ENCODE results near the gene MIGA2. TPM values are rescaled to one million over a fixed set of nuclear protein-coding genes. Genes with fewer than 3 reads are reported as not detected.
"Not testable (repeated sequence)": the region's sequence is repeated elsewhere in the genome, so short reads cannot be mapped to it uniquely, and the experiment has no call there.

The MIGA2 gene, protein sequence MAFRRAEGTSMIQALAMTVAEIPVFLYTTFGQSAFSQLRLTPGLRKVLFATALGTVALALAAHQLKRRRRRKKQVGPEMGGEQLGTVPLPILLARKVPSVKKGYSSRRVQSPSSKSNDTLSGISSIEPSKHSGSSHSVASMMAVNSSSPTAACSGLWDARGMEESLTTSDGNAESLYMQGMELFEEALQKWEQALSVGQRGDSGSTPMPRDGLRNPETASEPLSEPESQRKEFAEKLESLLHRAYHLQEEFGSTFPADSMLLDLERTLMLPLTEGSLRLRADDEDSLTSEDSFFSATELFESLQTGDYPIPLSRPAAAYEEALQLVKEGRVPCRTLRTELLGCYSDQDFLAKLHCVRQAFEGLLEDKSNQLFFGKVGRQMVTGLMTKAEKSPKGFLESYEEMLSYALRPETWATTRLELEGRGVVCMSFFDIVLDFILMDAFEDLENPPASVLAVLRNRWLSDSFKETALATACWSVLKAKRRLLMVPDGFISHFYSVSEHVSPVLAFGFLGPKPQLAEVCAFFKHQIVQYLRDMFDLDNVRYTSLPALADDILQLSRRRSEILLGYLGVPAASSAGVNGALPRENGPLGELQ
- 10 to 100 TPM; 68.3 to 71.3 TPM for total RNA-seq
- long read RNA-seq, partial matches to known transcripts = 39 of 60 reads
- long read RNA-seq, other reads (novel, unspliced or antisense) = 17 of 60 reads

DNA sequence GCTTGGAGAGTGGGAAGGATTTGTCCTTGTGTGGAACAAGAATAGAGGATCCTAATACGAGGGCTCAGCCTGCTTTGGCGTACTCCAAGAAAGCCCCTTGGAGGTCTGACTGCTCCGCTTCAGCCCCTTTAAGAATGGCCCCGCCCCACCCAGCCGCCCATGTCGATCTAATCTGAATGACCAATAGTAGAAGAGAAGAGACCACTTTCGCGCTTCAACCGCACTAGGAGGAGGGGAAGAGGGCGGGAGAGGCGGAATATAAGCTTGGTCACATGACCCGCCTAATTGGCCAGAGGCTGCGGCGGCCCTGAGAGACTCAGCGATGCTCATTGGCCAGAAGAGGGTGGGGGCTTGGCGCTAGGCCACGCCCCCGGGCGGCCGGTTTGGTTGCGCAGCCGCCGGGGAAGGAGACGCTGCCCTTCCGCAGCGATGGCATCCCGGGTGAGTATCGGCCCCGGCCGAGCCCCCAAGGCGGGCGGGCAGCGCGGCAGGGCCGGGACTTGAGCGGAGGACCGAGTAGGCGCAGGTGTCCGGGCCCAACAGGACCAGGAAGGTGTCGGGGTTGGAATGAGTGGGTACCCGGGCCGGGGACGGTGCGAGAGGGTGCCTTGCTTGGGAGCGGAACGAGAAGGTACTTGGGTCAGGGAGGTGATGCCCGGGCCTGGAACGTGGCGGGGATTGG lies at the start of gene MIGA2:
Gene MIGA2 (plus strand): TSS at position 386 of the 682 bp plus-strand sequence. CDS start 3,969 bp downstream, outside the sequence.
- intact Hi-C loops (cut with DNase I, micrococcal nuclease) = no loop called here
- DNase-seq (peak; percentile 98 to 99), ATAC-seq (peak; percentile 93)

DNA sequence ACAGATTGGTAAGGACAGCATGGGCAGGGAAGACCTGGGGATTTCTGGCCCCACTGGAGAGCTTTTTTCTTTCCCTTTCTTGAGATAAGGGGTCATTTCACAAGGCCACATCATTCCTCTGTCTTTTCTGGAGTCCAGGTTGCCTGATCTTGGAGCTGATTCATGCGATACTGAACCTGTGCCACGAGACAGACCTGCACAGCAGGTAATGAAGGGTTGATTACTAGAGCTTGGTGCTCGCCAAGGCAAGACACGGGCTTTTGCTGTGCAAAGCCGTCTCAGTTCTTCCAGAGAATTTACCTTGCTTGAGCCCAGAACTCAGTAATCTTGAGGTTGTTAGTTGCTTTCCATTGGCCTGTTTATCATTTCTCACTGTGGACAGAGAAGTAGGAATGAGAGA lies 49.8 kb upstream of the MIGA2 start:
- DNase-seq (no peak), ATAC-seq (no peak)
- intact Hi-C loops (cut with DNase I, micrococcal nuclease) = no loop called here

DNA sequence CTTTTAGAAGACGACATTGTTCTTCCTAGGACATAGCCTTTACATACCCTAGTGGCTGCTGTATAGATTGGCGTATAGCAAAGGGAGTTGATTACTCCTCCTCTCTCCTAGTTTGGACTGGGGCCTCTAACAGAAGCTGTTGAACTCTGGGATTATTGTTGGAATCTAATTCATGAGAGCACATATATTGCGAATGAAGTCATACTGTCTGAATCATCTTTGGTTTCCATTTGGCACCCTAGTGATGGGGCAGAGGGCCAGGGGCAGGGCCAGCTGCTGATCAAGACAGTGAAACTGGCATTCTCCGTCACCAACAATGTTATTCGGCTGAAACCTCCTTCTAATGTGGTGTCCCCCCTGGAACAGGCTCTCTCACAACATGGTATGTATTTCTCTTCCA lies 48.6 kb upstream of the MIGA2 start:
- intact Hi-C loops (cut with DNase I, micrococcal nuclease) = no loop called here
- no peak for DNase-seq
- ATAC-seq = no peak

DNA sequence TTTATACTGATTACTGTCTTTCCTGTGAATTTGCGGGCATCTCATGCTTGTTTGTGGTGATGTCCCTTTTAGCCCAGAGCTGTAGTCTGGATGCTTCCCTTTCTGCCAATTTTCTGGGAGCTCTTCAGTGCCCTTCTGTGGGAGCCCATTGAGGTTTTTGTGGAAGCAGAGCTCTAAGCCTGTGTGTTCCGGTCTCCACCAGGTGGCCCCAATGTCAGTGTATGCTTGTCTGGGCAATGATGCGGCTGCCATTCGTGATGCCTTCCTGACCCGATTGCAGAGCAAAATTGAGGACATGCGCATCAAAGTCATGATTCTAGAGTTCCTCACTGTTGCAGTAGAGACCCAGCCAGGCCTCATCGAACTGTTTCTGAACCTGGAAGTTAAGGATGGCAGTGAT lies 43.4 kb upstream of the MIGA2 start:
- intact Hi-C loops (cut with DNase I, micrococcal nuclease) = no loop called here
- DNase-seq = no peak
- peak; percentile 41 for ATAC-seq

DNA sequence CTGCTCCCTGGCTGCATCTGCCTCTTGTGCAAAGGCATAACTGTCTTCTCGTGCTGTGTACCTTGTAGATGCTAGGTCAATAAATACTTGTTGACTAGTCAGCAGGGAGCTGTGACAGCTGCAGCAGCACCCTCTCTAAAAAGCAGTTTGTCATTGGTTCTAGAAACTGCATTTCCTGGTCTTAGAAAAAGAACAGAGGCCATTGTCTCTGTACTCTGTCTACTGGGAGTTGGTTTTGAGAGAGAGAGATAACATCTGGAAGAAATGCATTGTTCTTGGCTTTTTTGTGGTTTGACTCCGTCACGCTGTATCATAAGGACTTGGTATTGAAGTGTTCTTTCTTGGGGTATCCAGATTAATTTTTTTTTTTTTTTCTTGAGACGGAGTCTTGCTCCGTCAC lies 40.6 kb upstream of the MIGA2 start:
- intact Hi-C loops (cut with DNase I, micrococcal nuclease) = no loop called here
- DNase-seq = no peak
- no peak for ATAC-seq

DNA sequence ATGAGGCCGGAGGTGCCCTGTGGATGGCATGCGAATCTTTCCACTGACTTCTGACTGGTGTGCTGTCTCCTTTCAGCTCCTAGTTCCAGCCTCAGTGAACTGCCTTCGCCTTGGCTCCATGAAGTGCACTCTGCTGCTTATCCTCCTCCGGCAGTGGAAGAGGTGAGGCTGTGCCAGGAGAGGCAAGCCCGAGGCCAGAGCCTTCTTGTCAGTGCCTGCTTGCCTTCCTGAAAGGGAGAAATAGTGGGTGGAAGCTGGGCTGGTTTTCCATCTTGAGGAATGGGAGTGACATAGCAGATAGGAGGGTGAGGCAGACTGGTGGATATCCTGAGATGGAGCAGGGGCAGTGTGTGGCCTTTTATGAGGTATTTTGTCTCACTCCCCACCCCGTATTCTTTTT lies 38.0 kb upstream of the MIGA2 start:
- intact Hi-C loops (cut with DNase I, micrococcal nuclease) = no loop called here
- DNase-seq (no peak), ATAC-seq (no peak)

DNA sequence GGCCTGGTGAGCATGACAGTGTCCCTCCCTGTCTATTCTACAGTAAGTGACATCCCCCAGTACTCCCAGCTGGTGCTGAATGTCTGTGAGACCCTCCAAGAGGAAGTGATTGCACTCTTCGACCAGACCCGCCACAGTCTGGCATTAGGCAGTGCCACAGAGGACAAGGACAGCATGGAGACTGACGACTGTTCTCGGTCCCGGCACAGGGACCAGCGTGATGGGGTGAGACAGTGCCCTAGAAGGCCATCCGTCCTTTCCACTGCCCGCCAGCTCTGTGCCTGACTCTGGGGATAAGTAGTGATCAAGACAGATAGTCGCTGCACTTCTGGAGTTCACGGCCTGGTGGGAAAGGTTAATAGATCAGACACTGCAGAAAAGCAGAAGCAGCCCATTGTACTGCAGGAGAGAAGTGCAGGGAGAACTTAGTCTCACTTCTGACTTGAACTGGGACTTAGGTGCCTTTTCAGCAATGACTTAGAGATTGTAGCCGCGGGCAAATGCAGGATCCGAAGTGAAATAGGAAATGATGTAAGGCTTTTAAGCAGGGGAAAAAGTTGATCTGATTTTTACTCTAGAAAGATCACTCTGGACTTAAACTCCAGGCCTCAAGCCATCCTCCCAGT lies 36.7 kb upstream of the MIGA2 start:
- no peak for DNase-seq
- intact Hi-C loops (cut with DNase I, micrococcal nuclease) = no loop called here
- ATAC-seq = no peak

DNA sequence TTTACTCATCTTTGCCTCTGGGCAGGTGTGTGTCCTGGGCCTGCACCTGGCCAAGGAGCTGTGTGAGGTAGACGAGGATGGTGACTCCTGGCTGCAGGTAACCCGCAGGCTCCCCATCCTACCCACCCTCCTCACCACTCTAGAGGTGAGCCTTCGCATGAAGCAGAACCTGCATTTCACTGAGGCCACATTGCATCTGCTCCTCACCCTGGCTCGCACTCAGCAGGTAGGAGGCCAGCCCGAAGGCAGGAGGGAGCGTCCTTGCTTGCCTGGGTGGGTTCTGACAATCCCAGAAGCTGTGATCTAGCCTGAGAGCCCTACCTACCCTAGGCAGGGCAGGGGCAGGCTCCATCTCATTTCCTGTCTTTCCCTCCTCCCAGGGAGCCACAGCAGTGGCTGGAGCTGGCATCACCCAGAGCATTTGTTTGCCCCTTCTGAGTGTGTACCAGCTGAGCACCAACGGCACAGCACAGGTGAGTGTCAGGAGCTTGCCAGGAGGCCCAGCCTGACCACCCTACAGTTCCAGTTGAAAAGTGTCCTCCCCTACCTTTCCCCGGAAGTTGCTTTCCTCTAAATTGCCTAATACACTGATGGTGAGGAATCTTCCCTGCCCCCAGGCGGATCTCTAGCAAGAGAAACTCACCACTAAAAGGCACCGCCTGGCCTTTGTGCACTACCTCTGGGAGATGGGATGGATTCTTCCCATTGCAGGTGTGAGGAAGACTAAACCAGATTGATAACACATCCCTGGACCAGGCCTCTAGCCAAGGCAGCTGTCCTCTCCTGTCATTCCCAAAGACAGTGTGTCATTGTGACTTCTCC lies 34.7 kb upstream of the MIGA2 start:
- ATAC-seq (peak; percentile 4), DNase-seq (no peak)
- intact Hi-C loops (cut with DNase I, micrococcal nuclease) = no loop called here

DNA sequence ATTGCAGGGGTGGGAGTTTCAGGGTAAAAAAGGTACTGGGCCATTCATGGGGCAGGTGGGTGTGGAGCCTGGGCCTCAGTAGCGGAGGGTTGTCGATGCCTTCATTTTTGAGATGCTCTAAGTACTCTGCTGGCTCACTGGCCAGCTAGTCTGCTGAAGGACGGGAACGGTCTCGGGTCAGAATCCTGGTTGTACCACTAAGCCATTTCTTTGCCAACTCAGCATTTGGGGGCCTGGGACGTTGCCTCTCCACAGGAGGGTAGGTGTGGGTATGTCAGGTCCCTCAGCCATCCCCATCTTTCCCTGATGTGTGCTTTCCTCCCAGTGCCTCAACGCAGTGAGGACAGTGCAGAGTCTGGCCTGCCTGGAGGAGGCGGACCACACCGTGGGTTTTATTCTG lies 33.4 kb upstream of the MIGA2 start:
- intact Hi-C loops (cut with DNase I, micrococcal nuclease) = no loop called here
- DNase-seq (no peak), ATAC-seq (no peak)

DNA sequence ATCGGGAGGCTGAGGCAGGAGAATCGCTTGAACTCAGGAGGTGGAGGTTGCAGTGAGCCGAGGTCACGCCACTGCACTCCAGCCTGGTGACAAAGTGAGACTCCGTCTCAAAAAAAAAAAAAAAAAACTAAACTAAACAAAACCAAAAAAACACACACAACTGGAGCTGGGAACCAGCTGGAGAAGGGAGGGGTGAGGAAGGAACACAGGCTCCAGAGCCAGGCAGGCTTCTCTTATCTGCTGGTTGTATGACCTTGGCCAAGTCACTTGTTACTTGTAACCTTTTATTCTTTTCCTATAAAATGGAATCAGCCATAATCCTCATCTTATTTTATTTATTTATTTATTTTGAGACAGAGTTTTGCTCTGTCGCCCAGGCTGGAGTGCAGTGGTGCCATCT lies 32.3 kb upstream of the MIGA2 start:
- intact Hi-C loops (cut with DNase I, micrococcal nuclease); ATAC-seq; DNase-seq: not testable (repeated sequence)

DNA sequence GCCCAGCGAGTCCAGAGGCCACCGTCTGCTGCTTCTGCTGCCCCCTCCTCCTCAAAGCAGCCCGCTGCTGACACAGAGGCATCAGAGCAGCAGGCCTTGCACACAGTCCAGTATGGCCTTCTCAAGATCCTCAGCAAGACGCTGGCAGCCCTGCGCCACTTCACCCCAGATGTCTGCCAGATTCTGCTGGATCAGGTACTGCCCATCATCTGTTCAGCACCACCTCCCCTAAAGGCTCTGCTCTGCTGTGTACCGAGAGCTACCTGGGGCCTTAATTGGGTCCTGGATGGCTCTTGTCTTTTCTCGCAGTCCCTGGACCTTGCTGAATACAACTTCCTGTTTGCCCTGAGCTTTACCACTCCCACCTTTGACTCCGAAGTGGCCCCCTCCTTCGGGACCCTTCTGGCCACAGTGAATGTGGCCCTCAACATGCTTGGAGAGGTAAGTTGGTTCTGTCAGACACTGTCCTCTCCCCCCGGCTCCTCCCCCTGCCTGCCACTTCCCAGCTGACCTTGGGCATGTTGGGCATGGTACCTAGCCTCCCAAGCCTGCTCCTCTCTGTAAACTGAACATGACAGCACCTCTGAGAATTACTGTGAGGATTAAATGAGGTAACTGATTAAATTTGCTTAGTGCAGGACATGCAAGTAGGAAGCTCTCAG lies 31.0 kb upstream of the MIGA2 start:
- no peak for DNase-seq
- ATAC-seq = no peak
- intact Hi-C loops (cut with DNase I, micrococcal nuclease) = no loop called here

DNA sequence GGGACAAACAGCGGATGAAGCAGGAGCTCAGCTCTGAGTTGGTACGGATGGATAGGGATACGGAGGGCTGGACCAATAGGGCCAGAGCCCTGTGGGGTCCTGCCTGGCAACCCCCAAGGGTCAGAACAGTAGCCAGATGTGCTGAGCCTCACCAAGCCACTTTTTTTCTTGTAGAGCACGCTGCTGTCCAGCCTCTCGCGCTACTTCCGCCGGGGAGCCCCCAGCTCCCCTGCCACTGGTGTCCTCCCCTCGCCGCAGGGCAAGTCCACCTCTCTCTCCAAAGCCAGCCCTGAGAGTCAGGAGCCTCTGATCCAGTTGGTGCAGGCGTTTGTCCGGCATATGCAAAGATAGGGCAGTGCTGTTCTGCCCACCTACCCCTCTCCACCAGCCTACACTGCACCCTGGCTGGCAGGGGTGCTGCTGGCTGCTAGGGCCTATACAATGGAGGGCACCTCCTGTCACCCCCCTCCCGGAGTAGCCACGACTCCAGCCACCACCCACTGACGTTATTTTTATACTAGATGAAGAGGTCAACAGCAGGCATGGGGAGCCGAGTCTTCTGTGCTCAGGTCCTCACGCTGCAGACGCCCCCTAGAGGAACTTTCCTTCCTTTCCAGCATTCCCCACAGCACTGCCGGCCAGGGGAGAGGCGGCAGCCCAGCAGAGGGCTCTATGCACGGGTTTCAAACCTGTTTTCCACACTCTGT lies 29.9 kb upstream of the MIGA2 start:
- ATAC-seq (peak; percentile 79), DNase-seq (peak; percentile 61 to 67)
- intact Hi-C loops (cut with DNase I, micrococcal nuclease) = no loop called here

DNA sequence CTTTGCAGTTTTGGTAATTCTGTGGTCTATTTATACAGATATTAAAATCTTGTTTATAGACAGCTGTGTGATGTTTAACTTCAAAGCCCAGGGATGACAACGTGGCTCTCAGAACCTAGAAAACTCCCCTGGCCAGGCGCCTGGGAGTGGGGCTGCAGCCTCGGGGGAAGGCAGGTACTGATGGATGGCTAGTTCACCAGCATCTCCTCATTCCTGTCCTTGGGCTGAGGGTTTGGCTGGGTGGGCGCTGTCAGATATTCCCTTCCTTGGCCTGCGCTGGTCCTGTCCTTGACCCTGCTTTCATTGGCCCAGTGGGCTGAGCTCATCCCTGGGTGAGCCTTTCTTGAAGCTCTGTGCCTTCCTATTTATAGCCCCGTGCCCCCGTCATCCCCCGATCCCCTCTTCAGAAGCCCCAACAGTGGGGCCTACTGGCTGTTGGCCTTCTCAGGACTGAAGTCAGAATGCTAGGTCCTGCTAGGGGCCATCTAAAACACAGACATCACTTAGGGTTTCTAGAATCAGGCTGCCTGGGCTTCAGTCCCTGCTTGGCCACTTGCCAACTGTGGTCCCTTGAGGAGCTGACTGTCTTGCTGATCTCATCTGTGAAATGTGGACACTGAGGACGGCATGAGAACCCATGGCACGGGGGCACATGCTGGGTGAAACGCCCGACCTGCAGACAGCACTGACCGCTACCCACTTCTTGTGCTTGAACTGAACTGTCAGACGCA lies 29.2 kb upstream of the MIGA2 start:
- ATAC-seq (peak; percentile 2), DNase-seq (no peak)
- intact Hi-C loops (cut with DNase I, micrococcal nuclease) = no loop called here

DNA sequence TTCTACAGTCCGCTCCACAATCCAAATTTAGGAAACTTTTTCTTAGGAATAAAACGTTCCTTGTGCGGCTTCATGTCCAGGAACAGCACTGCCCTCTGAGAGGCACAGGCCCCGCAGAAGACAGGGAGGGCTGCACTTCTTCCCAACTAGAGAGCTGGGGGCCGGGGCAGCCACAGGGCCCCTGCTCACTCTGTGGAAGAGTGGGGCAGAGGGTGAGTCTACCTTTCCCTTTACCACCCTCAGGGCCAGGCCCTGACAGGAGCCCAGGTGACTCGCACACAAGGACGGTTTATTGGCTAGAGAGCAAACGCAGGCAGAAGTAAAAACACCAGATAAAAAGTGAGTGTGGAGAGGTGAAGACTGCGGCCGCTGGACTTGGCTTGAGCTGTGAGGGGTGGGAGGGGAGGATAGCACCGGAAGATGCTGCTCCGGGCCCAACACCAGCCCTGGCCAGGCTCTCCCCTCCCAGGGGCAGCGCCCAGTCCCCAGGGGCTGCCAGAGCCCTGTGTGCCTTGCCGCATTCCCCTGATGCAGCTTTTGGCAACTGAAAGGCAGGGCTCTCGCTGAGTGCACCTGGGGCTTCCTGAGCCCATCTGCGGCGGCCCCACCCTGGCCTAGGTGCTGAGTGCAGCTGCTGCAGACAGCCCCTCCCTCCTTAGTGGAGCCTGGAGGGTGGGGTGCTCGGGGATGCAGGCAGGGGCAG lies 28.5 kb upstream of the MIGA2 start:
- DNase-seq = no peak
- ATAC-seq = no peak
- intact Hi-C loops (cut with DNase I, micrococcal nuclease) = no loop called here

DNA sequence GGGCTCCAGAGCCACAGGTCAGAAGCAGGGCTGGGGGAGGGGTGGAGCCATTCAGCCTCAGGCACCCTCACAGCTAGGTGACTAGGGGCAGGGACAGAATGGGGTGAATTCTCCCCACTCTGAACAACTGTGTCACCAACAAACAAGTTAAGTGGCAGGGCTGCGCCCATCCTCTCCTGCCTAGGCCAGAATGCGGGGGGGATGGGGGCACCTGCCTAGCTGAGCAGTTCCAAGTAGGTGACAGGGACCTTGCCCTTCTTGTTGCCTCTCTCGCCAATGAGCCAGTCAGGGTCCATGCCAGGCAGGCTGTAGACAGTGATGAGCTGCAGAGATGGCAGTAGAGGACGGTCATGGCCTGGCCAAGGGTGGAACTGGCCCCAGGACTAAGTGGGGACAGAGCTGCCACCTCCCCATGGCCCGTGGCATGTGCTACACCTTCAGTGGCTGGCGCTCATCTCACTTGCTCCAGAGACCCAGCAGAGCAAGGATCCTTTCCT lies 27.9 kb upstream of the MIGA2 start:
- no peak for ATAC-seq
- DNase-seq = no peak
- intact Hi-C loops (cut with DNase I, micrococcal nuclease) = no loop called here

DNA sequence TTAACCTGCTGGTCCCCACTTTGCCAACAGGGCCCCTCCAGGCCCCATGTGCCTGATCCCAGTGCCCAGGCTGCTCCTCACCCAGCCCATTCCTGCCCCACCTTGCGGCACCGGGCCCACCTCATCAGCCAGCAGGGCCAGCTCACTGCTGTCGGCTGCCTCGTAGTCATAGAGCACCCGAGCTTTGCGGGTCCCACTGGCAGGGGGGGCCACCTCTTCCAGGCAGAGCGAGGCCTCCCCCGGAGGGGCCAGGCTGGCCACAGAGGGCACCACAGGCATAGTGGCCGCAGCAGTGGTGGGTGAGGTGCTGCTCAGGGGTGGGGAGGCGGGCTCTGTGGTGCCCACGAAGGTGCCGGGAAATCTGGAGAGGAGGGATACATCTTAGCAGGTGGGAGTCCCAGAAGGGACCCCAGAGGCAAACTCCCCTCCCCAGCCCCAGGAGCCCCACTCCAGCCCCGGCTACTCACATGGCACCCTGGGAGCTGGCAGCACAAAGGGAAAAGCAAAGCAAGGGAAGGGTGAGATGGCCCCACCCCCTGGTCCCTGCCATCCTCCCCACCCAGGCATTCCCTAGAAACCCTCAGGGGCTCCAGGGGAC lies 27.3 kb upstream of the MIGA2 start:
- intact Hi-C loops (cut with DNase I, micrococcal nuclease) = no loop called here
- no peak for ATAC-seq
- no peak for DNase-seq

Data from left colon (tissue), 2 donors.